Measurements from ENCODE around the gene SLC22A3.

The SLC22A3 gene

DNA sequence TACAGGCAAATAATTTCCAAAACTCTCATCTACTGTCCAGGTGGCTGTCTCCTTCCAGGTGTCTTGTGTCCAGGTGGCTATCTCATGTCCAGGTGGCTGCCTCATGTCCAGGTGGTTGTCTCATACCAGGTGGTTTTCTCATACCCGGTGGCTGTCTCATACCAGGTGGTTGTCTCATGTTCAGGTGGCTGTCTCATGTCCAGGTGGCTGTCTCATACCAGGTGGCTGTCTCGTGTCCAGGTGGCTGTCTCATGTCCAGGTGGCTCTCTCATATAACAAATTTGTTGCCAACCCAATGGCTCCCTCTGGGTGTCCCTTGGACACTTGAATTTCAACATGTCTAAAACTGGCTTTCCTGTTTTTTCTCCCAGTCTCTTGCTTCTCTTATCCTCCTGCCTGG lies 14.3 kb upstream of the SLC22A3 start:
- H3K27ac ChIP-seq (ENCODE audit: poor library complexity, severe bottlenecking), result no peak overlapping the region
- no peak overlapping the region for H3K4me3 ChIP-seq (ENCODE audit: severe bottlenecking)
- ATAC-seq (ENCODE audit: low read depth), result no peak
- H3K36me3 ChIP-seq (ENCODE audit: low read depth), result no peaks in the 10 kb centered on the region
- no peak for DNase-seq (ENCODE audit: low spot score)
- H3K4me1 ChIP-seq (ENCODE audit: insufficient read depth, poor library complexity, severe bottlenecking), result peaks cover 16% of the 10 kb centered on the region
- H3K9me3 ChIP-seq (ENCODE audit: severe bottlenecking), result no peaks in the 10 kb centered on the region
- TF ChIP-seq, protein P1, sequence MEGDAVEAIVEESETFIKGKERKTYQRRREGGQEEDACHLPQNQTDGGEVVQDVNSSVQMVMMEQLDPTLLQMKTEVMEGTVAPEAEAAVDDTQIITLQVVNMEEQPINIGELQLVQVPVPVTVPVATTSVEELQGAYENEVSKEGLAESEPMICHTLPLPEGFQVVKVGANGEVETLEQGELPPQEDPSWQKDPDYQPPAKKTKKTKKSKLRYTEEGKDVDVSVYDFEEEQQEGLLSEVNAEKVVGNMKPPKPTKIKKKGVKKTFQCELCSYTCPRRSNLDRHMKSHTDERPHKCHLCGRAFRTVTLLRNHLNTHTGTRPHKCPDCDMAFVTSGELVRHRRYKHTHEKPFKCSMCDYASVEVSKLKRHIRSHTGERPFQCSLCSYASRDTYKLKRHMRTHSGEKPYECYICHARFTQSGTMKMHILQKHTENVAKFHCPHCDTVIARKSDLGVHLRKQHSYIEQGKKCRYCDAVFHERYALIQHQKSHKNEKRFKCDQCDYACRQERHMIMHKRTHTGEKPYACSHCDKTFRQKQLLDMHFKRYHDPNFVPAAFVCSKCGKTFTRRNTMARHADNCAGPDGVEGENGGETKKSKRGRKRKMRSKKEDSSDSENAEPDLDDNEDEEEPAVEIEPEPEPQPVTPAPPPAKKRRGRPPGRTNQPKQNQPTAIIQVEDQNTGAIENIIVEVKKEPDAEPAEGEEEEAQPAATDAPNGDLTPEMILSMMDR (IDR thresholded peaks at IDR 0.05; ENCODE audit: poor library complexity, severe bottlenecking), result no peak
- H3K27me3 ChIP-seq (ENCODE audit: insufficient read depth, poor library complexity, severe bottlenecking), result no peaks in the 10 kb centered on the region

DNA sequence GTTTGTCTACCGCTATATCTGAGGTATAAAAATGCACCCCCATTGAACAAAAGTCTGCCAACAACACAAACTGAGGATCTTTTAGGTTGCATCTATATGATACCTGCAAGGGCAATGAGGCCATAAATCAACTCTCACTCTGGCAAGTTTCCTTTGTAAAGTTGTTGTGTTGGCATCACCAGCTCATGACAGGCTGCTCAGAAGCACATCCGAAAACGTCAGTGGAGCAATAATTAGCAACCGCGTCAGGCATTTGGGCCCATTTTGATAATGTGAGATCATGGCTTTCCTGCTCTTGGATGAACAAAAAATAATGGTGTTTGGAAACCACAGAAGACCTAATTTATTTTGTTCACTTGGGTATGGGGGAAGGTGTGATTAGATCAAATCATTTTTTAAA lies 12.0 kb upstream of the SLC22A3 start:
- H3K27me3 ChIP-seq (ENCODE audit: insufficient read depth, poor library complexity, severe bottlenecking), result no peaks in the 10 kb centered on the region
- no peaks in the 10 kb centered on the region for H3K36me3 ChIP-seq (ENCODE audit: low read depth)
- H3K27ac ChIP-seq (ENCODE audit: poor library complexity, severe bottlenecking), result no peak overlapping the region
- H3K9me3 ChIP-seq (ENCODE audit: severe bottlenecking), result no peaks in the 10 kb centered on the region
- no peak overlapping the region for H3K4me3 ChIP-seq (ENCODE audit: severe bottlenecking)
- DNase-seq (ENCODE audit: low spot score), result no peak
- ATAC-seq (ENCODE audit: low read depth), result no peak
- TF ChIP-seq, protein P1 (IDR thresholded peaks at IDR 0.05; ENCODE audit: poor library complexity, severe bottlenecking), result no peak
- peaks cover 16% of the 10 kb centered on the region for H3K4me1 ChIP-seq (ENCODE audit: insufficient read depth, poor library complexity, severe bottlenecking)

DNA sequence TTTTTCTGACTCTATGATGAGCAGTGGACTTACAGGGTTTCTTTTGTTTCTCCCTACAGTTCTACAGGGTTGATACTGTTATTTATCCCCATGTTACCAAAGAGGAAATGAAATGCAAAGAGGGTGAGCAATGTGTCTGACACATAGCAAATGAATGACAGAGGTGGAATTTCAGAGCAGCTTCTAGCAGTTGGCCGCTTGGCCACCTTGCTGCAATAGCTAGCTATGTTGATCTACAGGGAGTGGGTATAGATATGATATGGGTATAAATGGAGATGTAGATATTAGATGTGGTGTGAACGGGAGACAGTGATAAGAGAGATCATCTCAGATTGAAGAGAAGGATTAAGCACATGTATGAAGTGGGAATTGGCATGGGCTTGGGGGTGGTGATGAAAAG lies 10.9 kb upstream of the SLC22A3 start:
- ATAC-seq (ENCODE audit: low read depth) (peak; percentile 99), DNase-seq (ENCODE audit: low spot score) (no peak)
- no peak overlapping the region for H3K4me3 ChIP-seq (ENCODE audit: severe bottlenecking)
- TF ChIP-seq, protein P1 (IDR thresholded peaks at IDR 0.05; ENCODE audit: poor library complexity, severe bottlenecking), result no peak
- peaks cover 16% of the 10 kb centered on the region for H3K4me1 ChIP-seq (ENCODE audit: insufficient read depth, poor library complexity, severe bottlenecking)
- no peaks in the 10 kb centered on the region for H3K9me3 ChIP-seq (ENCODE audit: severe bottlenecking)
- H3K27me3 ChIP-seq (ENCODE audit: insufficient read depth, poor library complexity, severe bottlenecking), result no peaks in the 10 kb centered on the region
- H3K36me3 ChIP-seq (ENCODE audit: low read depth), result no peaks in the 10 kb centered on the region
- peak overlapping the region; percentile 49 for H3K27ac ChIP-seq (ENCODE audit: poor library complexity, severe bottlenecking)

DNA sequence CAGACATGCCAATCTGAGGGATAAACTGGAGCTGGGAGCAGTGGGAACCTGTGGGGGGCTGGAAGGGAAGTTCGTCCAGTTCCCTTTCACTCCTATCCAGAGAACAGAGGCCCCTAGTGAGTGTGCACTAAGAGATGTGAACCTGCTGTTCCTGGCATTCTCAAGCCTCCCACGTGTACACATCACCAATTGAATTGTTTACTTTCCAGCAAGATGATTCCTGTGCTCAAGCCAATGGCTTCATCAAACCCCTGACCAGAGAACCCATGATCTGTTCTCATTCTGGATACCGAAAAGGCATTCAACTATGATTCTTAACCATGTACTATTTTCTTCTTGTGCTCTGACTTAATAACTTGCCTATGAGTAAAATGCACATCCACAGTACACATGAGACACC lies 10.2 kb upstream of the SLC22A3 start:
- Histone ChIP-seq H3K4me1 (ENCODE audit: insufficient read depth, poor library complexity, severe bottlenecking) (peaks cover 16% of the 10 kb centered on the region), H3K27ac (ENCODE audit: poor library complexity, severe bottlenecking) (peak overlapping the region; percentile 49), H3K36me3 (ENCODE audit: low read depth) (no peaks in the 10 kb centered on the region), H3K4me3 (ENCODE audit: severe bottlenecking) (no peak overlapping the region), H3K9me3 (ENCODE audit: severe bottlenecking) (no peaks in the 10 kb centered on the region), H3K27me3 (ENCODE audit: insufficient read depth, poor library complexity, severe bottlenecking) (no peaks in the 10 kb centered on the region)
- ATAC-seq (ENCODE audit: low read depth), result no peak
- TF ChIP-seq, protein P1 (IDR thresholded peaks at IDR 0.05; ENCODE audit: poor library complexity, severe bottlenecking), result no peak
- DNase-seq (ENCODE audit: low spot score), result no peak

DNA sequence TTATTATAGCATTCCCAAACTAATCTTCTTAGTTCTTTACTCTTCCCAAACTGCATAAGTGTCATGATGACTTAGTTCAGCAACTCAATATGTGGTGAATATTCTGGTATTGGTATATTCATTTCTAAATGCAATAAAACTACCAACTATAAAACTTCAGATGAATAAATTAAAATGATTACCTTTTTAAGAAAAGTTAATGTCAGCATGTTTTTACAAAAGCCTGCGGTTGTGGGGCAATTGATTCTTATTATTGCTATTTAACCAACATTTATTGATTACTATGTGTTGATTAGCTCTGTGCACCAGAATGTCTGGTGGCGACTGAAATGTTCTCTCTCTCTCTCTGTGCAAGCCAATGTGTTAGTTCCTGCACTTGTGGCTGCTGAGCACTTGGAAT lies 5.0 kb upstream of the SLC22A3 start:
- Histone ChIP-seq H3K4me1 (ENCODE audit: insufficient read depth, poor library complexity, severe bottlenecking) (no peaks in the 10 kb centered on the region), H3K36me3 (ENCODE audit: low read depth) (no peaks in the 10 kb centered on the region), H3K9me3 (ENCODE audit: severe bottlenecking) (no peaks in the 10 kb centered on the region), H3K27me3 (ENCODE audit: insufficient read depth, poor library complexity, severe bottlenecking) (no peaks in the 10 kb centered on the region), H3K27ac (ENCODE audit: poor library complexity, severe bottlenecking) (no peak overlapping the region), H3K4me3 (ENCODE audit: severe bottlenecking) (no peak overlapping the region)
- ATAC-seq (ENCODE audit: low read depth) (no peak), DNase-seq (ENCODE audit: low spot score) (no peak)
- TF ChIP-seq, protein P1 (IDR thresholded peaks at IDR 0.05; ENCODE audit: poor library complexity, severe bottlenecking), result no peak
